ENCODE measurements around the gene KRI1. TPM values are rescaled to one million over a fixed set of nuclear protein-coding genes. Genes with fewer than 3 reads are reported as not detected.

The KRI1 gene
- total and polyA plus RNA-seq, 2 donors (not counting 3 experiments of a cell fraction or from before 2014, with no cell fraction given), result 6.7 to 25.7 TPM

DNA sequence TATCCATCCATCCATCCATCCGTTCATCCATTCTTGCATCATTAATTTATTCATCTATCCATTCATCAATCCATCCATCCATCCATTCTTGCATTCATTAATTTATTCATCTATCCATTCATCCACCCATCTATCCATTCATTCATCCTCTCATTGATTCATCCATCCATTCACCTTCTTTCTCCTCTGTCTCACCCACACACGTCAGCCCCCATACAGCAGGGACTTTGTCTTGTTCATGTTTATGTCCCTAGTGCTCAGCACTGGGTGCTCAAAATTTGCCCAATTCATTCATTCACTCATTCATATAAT is 22.0 kb upstream of the KRI1 start:
- H3K36me3 ChIP-seq (ENCODE audit: control insufficient read depth in 2 of 2, extremely low read depth in 1 of 2, insufficient read depth in 2 of 2, low read length in 2 of 2), result no peaks in the 10 kb centered on the region
- no peaks in the 10 kb centered on the region for H3K79me2 ChIP-seq (ENCODE audit: control insufficient read depth, insufficient read depth, low read length)
- POLR2A ChIA-PET, result no interaction called here
- intact Hi-C loops (cut with micrococcal nuclease), result no loop called here
- H3K27me3 ChIP-seq (ENCODE audit: control insufficient read depth in 2 of 2, insufficient read depth in 2 of 2, low read length in 2 of 2), result peaks cover 10% of the 10 kb centered on the region in 2 experiments
- H3K9ac ChIP-seq (replicated peaks; ENCODE audit: extremely low read depth, insufficient read depth, low read length), result no peak overlapping the region
- no peak overlapping the region for H3K27ac ChIP-seq (ENCODE audit: insufficient read depth, low read depth, low read length)
- CTCF ChIA-PET, result interaction anchor here (1.4 to 3.3 kb wide), 2 partner anchors 14 to 56 kb away, joined by 3 to 11 read pairs; no protein-coding TSS in a partner anchor
- no peak overlapping the region for H3K4me2 ChIP-seq (ENCODE audit: insufficient read depth, low read length)
- no peaks in the 10 kb centered on the region for H3K9me3 ChIP-seq (replicated peaks; ENCODE audit: control insufficient read depth, insufficient read depth, low read length)
- H2AFZ ChIP-seq (ENCODE audit: low read depth, low read length), result no peak overlapping the region
- no TSS peak for BruUV-seq (replicated peaks)
- H3K4me3 ChIP-seq (replicated peaks in 1 of 3; ENCODE audit: insufficient read depth in 1 of 3, low read depth in 1 of 3, low read length in 3 of 3), result no peak overlapping the region
- FAIRE-seq, result no peak
- dilution Hi-C loops (cut with MboI; ENCODE audit: extremely low pct_ligation_motif_present, low sequenced_read_pairs), result no loop called here
- H4K20me1 ChIP-seq (replicated peaks; ENCODE audit: control insufficient read depth, extremely low read depth, insufficient read depth, low read length), result no peaks in the 10 kb centered on the region
- H3K9me1 ChIP-seq (replicated peaks; ENCODE audit: control insufficient read depth, extremely low read depth, insufficient read depth, low read length), result no peaks in the 10 kb centered on the region
- DNase-seq (ENCODE audit: low read depth, low spot score), result no peak
- no peaks in the 10 kb centered on the region for H3K4me1 ChIP-seq (ENCODE audit: control insufficient read depth, extremely low read depth, insufficient read depth, low read length)
- no peak for TF ChIP-seq MYC (IDR thresholded peaks at IDR 0.05; ENCODE audit: low read depth, low read length)
- TF ChIP-seq GATA2 (IDR thresholded peaks at IDR 0.05; ENCODE audit: insufficient read depth, insufficient read length, low read depth, low read length), result no peak
- TF ChIP-seq JUN (IDR thresholded peaks at IDR 0.05; ENCODE audit: borderline replicate concordance, insufficient read depth, insufficient read length, low read depth), result no peak
- TF ChIP-seq, protein P1, sequence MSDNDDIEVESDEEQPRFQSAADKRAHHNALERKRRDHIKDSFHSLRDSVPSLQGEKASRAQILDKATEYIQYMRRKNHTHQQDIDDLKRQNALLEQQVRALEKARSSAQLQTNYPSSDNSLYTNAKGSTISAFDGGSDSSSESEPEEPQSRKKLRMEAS (IDR thresholded peaks at IDR 0.05; ENCODE audit: insufficient read depth, insufficient read length), result no peak
- no peak for TF ChIP-seq FOS (IDR thresholded peaks at IDR 0.05; ENCODE audit: borderline replicate concordance, insufficient read depth, low read length)
- TF ChIP-seq, protein P2, sequence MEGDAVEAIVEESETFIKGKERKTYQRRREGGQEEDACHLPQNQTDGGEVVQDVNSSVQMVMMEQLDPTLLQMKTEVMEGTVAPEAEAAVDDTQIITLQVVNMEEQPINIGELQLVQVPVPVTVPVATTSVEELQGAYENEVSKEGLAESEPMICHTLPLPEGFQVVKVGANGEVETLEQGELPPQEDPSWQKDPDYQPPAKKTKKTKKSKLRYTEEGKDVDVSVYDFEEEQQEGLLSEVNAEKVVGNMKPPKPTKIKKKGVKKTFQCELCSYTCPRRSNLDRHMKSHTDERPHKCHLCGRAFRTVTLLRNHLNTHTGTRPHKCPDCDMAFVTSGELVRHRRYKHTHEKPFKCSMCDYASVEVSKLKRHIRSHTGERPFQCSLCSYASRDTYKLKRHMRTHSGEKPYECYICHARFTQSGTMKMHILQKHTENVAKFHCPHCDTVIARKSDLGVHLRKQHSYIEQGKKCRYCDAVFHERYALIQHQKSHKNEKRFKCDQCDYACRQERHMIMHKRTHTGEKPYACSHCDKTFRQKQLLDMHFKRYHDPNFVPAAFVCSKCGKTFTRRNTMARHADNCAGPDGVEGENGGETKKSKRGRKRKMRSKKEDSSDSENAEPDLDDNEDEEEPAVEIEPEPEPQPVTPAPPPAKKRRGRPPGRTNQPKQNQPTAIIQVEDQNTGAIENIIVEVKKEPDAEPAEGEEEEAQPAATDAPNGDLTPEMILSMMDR (IDR thresholded peaks at IDR 0.05; ENCODE audit: extremely low read depth in 1 of 2, insufficient read depth in 1 of 2, low read depth in 1 of 2, low read length in 2 of 2), result no peak
- TF ChIP-seq POLR2AphosphoS5 (IDR thresholded peaks at IDR 0.05; ENCODE audit: insufficient read depth, low read depth, low read length), result no peak
- TF ChIP-seq POLR2A (IDR thresholded peaks at IDR 0.05; ENCODE audit: low read depth, low read length), result no peak
- no peak for TF ChIP-seq EZH2 (IDR thresholded peaks at IDR 0.05; ENCODE audit: borderline replicate concordance, low read depth, low read length, severe bottlenecking)
